ENCODE data around the gene BMAL1.

GRCh38 chr11:13313005-13313819, 35.6 kb downstream of the BMAL1 start:
- TF ChIP-seq, protein P1, sequence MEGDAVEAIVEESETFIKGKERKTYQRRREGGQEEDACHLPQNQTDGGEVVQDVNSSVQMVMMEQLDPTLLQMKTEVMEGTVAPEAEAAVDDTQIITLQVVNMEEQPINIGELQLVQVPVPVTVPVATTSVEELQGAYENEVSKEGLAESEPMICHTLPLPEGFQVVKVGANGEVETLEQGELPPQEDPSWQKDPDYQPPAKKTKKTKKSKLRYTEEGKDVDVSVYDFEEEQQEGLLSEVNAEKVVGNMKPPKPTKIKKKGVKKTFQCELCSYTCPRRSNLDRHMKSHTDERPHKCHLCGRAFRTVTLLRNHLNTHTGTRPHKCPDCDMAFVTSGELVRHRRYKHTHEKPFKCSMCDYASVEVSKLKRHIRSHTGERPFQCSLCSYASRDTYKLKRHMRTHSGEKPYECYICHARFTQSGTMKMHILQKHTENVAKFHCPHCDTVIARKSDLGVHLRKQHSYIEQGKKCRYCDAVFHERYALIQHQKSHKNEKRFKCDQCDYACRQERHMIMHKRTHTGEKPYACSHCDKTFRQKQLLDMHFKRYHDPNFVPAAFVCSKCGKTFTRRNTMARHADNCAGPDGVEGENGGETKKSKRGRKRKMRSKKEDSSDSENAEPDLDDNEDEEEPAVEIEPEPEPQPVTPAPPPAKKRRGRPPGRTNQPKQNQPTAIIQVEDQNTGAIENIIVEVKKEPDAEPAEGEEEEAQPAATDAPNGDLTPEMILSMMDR (IDR thresholded peaks at IDR 0.05; ENCODE audit: low read depth, low read length, poor library complexity, severe bottlenecking) = no peak
- no peak for TF ChIP-seq EZH2phosphoT487 (IDR thresholded peaks at IDR 0.05; ENCODE audit: borderline replicate concordance, low read length)
